GM18868 (cell line): ENCODE data around the gene DNAH17.

Experiments used
- ATAC-seq: cut with Tn5 transposase; IDR thresholded peaks from one replicate; pipeline ENCODE4 v1.9.1; 2021; ENCODE audit warnings: mild to moderate bottlenecking, moderate library complexity; ENCODE audit not compliant: unreplicated experiment

DNAH17 gene, protein sequence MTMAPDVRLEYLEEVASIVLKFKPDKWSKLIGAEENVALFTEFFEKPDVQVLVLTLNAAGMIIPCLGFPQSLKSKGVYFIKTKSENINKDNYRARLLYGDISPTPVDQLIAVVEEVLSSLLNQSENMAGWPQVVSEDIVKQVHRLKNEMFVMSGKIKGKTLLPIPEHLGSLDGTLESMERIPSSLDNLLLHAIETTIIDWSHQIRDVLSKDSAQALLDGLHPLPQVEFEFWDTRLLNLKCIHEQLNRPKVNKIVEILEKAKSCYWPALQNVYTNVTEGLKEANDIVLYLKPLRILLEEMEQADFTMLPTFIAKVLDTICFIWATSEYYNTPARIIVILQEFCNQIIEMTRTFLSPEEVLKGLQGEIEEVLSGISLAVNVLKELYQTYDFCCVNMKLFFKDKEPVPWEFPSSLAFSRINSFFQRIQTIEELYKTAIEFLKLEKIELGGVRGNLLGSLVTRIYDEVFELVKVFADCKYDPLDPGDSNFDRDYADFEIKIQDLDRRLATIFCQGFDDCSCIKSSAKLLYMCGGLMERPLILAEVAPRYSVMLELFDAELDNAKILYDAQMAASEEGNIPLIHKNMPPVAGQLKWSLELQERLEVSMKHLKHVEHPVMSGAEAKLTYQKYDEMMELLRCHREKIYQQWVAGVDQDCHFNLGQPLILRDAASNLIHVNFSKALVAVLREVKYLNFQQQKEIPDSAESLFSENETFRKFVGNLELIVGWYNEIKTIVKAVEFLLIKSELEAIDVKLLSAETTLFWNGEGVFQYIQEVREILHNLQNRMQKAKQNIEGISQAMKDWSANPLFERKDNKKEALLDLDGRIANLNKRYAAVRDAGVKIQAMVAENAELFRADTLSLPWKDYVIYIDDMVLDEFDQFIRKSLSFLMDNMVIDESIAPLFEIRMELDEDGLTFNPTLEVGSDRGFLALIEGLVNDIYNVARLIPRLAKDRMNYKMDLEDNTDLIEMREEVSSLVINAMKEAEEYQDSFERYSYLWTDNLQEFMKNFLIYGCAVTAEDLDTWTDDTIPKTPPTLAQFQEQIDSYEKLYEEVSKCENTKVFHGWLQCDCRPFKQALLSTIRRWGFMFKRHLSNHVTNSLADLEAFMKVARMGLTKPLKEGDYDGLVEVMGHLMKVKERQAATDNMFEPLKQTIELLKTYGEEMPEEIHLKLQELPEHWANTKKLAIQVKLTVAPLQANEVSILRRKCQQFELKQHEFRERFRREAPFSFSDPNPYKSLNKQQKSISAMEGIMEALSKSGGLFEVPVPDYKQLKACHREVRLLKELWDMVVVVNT (N-terminal part only)

DNA sequence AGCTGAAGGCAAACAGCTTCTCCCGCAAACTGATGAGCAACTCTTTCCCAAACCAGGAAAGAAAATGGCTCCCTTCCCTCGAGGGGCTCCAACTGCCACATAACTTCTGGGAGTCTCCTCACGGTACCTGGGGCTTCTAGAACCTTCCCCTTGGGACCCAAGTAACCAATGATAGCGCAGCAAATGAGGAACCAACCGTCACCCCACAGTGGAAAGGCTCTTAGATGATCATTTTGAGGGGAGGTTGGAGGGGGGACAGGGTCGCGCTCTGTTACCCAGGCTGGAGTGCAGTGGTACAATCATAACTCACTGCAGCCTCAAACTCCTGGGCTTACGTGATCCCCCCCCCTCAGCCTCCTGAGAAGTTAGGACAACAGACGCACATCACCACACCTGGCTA is at the start of gene DNAH17:
Gene DNAH17, minus strand, starts transcription at position 101 of the 400 bp plus-strand sequence. CDS start 2,339 bp downstream, outside the sequence.
- no peak for ATAC-seq

DNA sequence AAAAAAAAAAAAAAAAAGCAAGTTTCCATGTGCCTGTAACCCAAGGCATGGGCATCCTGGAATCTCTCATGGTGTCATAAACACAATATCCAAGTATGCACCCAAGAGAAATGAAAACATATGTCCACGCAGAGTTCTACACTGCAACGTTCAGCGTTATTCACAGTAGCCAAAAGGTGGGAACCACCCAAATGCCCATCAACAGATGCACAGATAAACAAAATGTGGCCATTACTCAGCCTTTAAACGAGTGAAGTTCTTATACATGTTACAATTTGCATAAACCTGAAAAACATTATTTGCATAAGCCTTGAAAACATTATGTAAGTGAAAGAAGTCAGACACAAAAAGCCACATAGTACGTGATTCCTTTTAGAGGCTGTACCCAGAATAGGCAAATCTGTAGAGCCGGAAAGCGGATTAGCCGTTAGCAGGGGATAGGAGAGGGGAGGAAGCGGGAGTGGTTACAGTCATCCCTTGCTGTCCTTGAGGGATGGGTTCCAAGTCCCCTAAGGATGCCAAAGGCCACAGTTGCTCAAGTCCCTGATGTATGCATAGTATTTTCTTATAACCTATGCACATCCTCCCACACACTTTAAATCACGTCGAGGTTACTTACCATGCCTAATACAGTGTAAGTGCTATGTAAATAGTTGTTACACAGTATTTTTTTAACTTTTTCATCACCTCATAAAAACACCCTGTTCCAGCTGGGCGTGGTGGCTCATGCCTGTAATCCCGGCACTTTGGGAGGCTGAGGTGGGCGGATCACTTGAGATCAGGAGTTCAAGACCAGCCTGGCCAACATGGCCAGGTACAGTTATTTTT is 47.3 kb upstream of the DNAH17 start:
- no peak for ATAC-seq

DNA sequence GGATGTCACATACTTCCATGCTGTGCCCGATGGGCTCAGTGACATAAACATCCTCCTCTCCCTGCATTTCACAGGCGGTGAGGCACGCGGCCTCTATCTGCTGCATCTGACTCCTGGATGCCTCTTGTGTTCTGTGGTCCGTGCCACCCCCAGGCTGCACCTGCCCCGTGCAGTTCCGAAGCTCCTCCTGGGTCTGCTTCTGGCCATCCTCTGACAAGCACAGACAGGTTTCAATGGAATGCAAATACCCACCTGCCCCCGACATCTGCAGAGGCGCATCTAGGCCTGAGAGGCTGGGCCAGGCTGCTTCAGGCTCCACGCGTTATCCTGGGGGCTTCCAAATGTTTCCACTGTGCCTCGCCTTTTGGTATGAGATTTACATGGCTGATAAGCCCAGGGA is 46.3 kb upstream of the DNAH17 start:
- no peak for ATAC-seq

DNA sequence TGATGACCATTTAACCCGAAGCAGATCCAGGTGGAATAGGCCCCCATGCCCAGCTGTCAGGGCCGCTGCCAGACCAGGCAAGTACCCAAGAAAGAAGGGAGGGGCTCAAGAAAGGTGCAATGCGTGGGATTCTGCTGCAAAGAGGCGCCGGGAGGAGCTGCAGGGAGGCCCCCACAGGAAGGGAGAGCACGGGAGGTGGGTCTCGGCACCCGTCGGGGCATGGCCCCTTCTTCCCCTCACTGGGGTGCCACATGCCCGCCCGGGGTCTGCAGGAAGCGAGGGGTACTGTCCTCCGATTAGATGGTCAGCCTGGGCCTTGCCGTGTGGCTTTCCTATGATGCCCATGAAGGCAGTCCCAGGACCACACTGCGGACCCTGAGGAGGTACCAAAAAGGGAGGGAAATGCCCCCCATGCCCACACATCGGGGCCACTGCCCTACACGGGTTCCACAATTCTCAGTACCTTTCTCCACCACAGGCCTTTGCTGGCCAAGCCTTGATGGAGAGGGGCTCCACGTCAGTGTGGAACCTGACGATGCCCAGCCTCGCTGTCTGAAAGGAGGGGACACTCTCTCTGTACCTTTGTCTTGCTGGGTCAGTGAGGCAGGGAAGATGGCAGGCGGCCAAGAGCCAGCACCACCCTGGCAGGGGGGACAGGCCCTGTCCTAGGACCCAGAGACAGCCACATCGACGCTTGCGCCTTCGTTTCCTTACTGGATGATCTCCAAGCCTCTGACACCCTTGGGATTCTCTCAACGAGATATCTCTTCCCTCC is 45.5 kb upstream of the DNAH17 start:
- ATAC-seq: no peak

DNA sequence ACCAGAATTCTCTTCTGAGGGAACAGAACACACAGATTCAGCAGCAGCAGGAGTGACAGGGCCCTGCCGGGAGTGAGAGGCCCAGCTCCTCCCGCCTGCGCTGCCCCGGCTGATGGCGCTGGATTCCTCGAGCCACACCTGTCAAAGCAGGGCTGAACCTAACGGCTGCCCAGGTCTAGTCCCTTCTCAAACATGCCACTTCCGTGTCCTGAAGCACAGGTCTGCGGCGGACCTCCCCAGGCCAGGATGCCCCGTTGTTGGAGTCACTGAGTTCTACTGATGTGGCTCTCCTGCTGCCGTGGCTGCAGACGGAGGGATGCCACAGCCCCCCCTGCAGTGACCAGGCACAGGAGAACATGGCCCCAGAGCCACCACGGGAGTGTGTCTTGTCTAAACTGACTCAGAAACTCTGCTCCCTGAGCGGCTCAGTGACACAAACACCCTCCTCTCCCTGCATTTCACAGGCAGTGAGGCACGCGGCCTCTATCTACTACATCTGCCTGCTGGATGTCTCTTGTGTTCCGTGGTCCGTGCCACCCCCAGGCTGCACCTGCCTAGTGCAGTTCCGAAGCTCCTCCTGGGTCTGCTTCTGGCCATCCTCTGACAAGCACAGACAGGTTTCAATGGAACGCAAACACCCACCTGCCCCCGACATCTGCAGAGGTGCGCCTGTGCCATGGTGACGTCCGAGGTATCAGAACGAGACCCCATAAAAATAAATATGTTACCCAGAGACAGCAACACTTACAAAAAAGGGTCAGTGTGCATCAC is 44.7 kb upstream of the DNAH17 start:
- no peak for ATAC-seq

DNA sequence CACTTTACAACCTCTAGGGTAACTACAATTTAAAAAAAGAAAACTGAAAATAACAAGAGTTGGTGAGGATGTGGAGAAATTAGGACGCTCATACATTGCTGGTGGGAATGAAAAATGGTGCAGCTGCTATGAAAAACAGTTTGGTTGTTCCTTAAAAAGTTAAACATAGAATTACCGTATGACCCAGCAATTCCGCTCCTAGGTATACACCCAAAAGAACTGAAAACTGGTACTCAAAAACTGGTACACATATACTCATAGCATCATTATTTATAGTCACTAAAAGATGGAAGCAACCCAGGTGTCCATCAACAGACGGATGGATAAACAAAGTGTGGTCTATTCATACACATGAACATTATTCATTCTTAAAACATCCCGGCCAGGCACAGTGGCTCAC is 42.9 kb upstream of the DNAH17 start:
- ATAC-seq: no peak

DNA sequence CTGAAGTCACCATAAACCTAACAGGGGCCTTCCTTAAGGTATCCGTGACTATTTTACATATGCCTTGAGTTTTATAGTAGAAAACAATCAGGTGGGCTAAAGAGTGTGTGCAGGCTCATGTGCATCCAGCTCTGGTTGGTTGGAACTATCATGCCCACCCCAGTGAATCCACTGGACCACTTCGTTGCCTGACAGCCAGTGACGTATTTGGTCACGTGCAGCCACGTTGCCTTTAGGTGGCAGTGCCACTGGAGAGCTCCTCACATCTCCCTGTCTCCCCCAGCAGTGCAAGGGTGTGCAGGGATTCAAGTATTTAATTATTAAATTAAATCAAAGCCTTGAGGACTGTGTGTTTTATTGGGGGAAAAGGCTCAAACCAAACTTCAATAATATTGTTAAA is 42.1 kb upstream of the DNAH17 start:
- no peak for ATAC-seq

DNA sequence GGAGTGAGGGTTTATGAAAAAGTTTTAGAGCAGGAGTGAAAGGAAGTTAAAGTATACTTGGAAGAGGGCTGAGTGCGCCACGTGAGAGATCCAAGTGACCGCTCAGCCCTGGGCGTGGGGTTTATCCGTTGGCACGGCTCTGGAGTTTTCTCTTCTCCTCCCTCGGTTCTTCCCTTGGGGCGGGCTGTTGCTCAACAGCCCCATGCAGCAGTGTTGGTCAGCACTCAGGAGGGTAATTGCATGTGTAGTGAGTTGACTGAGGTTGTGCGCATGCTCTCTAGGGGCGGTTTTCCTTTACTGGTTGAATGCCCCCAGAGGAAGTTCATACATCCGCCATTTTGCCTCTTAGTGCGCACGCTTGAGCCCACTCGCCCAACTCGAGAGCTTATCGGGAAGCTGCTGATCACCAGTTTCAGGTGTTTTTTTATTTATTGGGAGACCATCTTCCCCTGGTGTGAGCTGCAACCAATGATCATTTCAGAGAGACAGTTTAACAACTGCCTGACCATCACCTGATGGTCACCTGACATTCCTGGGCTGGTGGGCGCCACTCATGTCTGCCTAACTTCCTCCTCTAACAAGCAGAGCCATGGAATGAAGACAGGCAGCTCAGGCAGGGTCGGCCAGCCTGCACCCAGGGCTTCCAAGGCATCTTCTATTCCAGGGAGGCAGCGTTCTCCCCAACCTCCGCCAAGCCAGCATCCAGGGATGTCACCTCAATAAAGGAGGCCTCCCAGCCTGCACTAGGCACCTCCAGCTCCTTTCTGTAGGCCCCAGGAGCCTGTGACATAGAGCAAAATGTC is 41.3 kb upstream of the DNAH17 start:
- ATAC-seq: no peak

DNA sequence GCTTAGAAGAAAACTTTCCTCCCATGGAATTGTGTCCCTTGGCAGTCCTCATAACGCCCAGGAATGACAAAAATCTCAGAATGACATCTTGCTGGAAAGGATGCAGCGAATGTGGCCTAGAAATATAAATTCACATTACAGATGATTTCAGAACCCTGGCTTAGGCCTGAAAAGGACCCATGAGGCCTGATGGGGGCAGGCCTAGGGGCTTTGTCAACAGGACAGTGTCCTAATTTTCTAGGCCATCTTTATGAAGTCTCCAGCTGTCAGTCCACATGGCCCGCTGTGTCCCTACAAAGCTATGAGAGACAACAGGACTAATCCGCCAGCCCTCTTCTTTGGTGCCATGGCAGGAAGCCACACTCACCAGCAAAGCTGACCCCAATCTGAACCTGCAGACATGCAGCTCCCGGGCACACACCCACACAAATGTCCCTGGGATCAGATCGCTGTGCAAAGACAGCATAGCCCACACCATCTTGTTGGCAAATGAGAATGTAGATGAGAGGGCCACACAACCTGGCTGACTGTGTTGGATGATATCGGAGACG is 40.4 kb upstream of the DNAH17 start:
- ATAC-seq: no peak

DNA sequence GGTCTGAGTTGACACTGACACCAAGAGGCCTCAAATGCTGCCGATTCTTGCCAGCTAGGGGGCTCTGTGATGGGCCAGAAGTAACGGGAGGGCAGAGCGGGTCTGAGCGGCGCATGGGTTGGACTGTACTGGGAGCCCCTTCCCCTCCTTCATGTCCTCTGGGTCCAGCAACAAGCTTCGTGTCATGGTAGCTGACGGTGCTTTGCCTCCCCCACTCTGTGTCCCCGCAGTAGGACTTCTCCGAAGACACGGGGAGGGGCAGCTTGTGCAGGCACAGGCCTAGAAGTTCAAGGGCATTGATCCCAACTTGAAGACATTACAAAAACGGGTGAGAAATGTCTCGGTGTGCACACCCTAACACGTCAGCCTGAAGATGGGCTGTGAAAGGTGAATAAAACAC is 39.8 kb upstream of the DNAH17 start:
- ATAC-seq: no peak

DNA sequence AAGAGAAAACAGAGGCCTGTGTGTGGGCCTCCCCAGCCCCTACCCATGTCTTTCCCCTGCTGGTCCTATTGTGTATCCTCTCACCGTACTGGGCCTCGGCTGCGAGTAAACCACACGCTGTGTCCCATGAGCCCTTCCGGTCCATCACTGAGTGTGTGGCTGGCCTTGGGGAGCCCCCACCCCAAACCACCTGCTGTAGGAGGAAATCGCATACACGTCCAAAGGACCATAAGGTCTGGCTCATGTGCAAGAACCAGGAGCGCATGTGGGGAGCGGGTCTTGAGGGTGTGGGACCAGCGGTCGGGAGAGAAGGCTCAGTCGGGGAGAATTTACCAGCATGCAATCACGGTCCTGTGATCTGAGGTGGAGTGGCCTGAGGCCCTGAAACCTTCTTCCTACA is 38.4 kb upstream of the DNAH17 start:
- no peak for ATAC-seq

DNA sequence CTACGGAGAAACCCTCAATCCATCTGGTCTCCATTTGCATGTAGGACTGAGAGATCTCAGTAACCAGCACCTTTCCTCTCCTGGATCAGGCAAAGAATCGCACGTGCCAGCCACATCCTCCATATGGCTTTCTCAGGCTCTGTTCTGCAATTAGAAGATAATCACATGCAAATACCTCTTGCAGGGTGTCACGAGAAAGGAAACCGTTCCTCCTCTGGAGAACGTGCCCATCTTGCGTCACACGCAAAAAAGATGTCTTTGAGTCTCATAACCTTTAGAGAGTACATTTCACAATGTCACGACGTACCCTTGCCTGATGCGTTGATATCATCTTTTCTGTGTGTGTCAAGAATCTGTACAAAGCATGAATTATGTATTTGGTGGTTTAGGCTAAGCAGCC is 36.2 kb upstream of the DNAH17 start:
- no peak for ATAC-seq

DNA sequence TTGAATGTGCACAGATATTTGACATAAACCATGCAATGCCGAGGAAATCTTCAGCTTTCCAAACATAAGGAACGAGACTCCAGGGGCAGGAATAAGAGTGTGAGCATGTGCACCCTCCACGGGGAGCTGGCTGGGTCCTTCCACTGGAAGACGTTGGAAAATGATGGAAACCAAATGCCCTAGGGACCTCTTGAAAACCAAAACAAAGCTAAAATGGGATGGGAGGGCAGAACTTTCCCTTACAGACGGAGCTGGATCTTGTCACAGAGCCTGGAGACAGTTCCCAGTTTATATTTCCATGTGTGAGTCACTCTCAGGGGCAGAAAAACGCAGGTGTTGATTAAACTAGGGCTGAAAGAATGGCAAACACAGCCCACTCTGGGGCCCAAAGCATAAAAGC is 34.4 kb upstream of the DNAH17 start:
- no peak for ATAC-seq

DNA sequence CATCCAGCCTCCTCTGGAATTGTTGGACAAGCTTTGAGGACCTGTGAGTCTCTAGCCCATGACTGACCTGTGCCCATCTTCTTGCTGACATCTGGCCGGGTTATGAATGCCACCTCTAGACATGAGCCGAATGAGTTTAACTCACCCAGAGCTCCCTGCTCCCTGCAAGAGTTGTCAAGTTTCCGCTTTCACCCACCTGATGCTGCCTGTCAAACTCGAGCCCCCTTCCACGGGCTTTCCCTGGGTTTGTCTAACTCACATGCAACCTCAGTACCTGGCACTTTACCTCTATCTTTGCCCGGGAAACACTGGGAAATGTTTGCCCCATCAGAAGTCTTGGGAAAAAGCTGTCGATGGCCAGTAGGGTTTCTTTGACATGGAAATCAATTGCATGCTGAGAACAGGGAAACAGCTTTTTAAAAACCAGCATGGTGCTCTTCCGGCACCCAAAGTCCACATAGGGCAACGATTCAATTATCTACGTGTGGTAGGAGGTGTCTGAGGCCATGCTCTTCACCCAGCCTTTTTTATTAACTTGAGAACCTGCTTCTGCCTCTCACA is 33.8 kb upstream of the DNAH17 start:
- ATAC-seq: no peak

DNA sequence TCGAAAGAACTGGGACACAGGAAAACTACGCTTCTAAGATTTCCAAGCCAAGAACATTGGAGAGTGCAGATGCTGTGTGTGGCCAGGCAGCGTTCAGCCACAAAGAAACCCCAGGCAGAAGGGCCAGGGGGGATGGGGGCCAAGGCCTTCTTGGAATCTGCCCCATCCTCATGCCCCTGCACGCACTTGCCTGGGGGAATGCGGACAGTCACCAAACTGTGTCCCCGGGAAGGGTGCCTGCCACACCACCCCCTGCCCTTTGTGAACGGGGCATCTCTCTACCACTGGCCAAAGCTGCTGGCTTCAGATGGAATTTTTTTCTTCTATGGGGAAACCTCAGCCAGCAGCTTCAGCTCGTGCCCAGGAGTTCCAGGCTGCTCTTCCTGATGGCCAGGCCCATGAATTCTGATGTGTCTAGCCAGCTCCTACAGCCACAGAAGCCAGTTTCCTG is 32.0 kb upstream of the DNAH17 start:
- no peak for ATAC-seq

DNA sequence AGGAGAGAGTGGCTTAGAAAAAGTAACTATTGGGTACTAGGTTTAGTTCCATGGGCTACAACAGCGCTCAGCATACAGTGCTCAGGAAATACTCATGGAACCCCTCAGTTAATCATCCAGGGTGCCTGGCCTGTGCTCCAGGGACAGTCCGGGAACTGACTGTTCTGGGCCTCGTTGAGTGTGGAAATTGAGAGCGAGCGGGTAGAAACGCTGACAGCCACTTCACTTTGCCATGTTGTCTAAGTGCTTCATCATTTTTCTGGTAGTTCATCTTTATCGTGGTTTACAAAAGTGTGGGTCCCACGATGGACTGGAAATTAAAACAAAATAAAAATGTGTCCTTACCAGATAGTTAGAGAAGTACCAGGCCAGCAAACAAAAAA is 31.6 kb upstream of the DNAH17 start:
- no peak for ATAC-seq

DNA sequence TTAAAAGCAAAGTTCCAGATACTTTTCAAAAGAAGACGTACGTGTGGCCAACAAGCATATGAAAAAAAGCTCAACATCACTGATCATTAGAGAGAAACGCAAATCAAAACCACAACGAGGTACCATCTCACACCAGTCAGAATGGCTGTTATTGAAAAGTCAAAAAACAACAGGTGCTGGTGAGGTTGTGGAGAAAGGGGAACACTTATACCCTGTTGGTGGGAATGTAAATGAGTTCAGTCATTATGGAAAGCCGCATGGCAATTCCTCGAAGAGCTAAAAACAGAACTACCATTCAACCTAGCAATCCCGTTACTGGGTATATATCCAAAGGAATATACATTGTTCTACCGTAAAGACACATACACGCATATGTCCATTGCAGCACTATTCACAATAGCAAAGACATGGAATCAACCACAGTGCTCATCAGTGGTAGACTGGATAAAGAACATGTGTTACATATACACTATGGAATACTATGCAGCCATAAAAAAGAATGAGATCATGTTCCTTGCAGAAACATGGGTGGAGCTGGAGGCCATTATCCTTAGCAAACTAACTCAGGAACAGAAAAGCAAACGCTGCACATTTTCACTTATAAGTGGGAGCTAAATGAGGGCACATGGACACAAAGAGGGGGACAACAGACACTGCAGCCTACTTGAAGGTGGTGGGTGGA is 31.1 kb upstream of the DNAH17 start:
- ATAC-seq: no peak
